Activated B cell treated with CpG ODN at 0.5 μM for 24 hours (primary cell): ENCODE data around the gene COBL. TPM values are rescaled to one million over a fixed set of nuclear protein-coding genes. Genes with fewer than 3 reads are reported as not detected.

ENCODE experiments used
- ATAC-seq: fragments of 200-7000 bp; cut with Tn5 transposase; one replicate; pipeline ENCODE4 v1.10.0; 2021; ENCODE audit warnings: low read depth, mild to moderate bottlenecking, moderate library complexity
- CTCF ChIA-PET: fragments of 350-600 bp; sonication (Branson Sonifier 250); formaldehyde crosslinking; loops from one replicate; lab custom pipeline; 2021; ENCODE audit warnings: antibody characterized with exemption; lab: Charles Lee
- POLR2A ChIA-PET: fragments of 350-600 bp; sonication (Branson Sonifier 250); formaldehyde crosslinking; loops from one replicate; lab custom pipeline; 2021; ENCODE audit warnings: antibody characterized with exemption; lab: Charles Lee
- DNase-seq: peaks from one replicate; pipeline ENCODE4 v3.0.0; 2022
- H3K27ac Mint-ChIP-seq: one replicate; pipeline ENCODE4 v1.8.0; 2020; ENCODE audit warnings: mixed read lengths
- H3K27me3 Mint-ChIP-seq: one replicate; pipeline ENCODE4 v1.8.0; 2021; ENCODE audit warnings: mixed read lengths
- H3K36me3 Mint-ChIP-seq: one replicate; pipeline ENCODE4 v1.8.0; 2021; ENCODE audit warnings: low read depth, mixed read lengths
- H3K4me1 Mint-ChIP-seq: one replicate; pipeline ENCODE4 v1.8.0; 2021; ENCODE audit warnings: mixed read lengths
- H3K4me3 Mint-ChIP-seq: one replicate; pipeline ENCODE4 v1.8.0; 2020; ENCODE audit warnings: mild to moderate bottlenecking, mixed read lengths
- H3K9me3 Mint-ChIP-seq: one replicate; pipeline ENCODE4 v1.8.0; 2020; ENCODE audit warnings: mixed read lengths
- intact Hi-C: fragments of 100-400 bp; cut with micrococcal nuclease; formaldehyde crosslinking; loops from one replicate; pipeline ENCODE4 v1.15.1; 2024
- total RNA-seq: library from RNA; stranded (reverse); gene quantifications from 2 replicates; pipeline ENCODE4 v1.2.3, GENCODE V29; 2022
- TF ChIP-seq, protein P1 (sequence below): fragments of 200-600 bp; IDR thresholded peaks from one replicate; pipeline ENCODE4 v1.8.0; 2022; ENCODE audit warnings: antibody characterized with exemption, mild to moderate bottlenecking

The COBL gene
- total RNA-seq, 1 donor from 2014 or later = not detected

DNA sequence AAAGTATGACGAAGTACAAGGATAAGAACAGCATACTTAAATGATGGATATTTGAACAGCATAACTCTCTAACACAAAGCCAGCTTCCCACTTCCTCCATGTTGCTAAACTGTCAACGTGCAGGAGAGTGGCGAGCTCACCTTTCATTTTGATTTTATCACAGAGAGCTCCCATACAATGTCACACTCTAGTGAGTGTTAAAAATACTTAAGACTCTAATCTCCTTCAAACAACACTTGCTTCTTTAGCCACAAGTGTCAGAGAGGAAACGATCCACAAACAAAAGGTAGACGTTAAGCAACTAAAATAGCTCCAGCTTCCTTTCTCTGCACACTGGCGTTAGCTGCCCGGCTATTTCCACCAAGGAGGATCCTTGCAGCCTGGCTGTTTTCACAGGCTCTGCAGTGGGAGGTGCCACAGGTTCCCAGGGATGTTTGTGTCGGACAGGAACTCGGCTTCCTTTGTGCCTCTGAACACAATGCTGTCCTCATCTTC, 194.6 kb downstream of the COBL start:
- intact Hi-C loops = no loop called here
- POLR2A ChIA-PET = no interaction called here
- Mint-ChIP-seq H3K27me3 (peaks cover 9% of the 10 kb centered on the region), H3K4me3 (peak overlapping the region; percentile 33), H3K4me1 (peaks cover 6% of the 10 kb centered on the region), H3K9me3 (no peaks in the 10 kb centered on the region), H3K27ac (no peak overlapping the region), H3K36me3 (no peaks in the 10 kb centered on the region)
- DNase-seq (no peak), ATAC-seq (no peak)
- CTCF ChIA-PET = no interaction called here
- TF ChIP-seq, protein P1, sequence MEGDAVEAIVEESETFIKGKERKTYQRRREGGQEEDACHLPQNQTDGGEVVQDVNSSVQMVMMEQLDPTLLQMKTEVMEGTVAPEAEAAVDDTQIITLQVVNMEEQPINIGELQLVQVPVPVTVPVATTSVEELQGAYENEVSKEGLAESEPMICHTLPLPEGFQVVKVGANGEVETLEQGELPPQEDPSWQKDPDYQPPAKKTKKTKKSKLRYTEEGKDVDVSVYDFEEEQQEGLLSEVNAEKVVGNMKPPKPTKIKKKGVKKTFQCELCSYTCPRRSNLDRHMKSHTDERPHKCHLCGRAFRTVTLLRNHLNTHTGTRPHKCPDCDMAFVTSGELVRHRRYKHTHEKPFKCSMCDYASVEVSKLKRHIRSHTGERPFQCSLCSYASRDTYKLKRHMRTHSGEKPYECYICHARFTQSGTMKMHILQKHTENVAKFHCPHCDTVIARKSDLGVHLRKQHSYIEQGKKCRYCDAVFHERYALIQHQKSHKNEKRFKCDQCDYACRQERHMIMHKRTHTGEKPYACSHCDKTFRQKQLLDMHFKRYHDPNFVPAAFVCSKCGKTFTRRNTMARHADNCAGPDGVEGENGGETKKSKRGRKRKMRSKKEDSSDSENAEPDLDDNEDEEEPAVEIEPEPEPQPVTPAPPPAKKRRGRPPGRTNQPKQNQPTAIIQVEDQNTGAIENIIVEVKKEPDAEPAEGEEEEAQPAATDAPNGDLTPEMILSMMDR = no peak

DNA sequence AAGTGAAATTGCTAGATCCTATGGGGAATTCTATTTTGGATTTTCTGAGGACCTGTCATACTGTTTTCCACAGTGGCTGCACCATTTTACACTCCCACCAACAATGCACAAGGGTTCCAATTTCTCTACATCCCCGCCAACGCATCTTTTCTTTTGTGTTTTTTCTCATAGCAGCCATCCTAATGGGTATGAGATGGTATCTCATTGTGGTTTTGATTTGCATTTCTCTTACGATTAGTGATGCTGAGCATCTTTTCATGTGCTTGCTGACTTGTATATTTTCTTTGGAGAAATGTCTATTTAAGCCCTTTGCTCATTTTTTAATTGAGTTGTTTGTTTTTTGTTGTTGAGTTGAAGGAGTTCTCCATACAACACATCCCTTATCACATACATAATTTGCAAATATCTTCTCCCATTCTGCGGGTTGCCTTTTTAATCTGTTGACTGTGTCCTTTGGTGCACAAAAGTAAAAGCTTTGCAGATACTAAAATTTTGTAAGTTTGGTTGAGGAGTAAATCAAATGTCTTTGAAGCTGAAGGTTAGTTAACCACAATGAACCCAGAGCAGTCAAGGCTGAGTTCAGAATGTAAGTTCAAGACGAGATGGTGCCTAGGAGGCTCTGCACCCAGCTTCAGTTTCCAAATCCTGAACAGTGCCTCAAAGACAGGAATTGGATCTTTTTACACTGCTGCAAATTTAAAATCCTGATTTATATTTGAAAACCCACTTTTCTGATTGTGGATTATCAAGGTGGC, 195.4 kb downstream of the COBL start:
- peaks cover 6% of the 10 kb centered on the region for H3K4me1 Mint-ChIP-seq
- H3K4me3 Mint-ChIP-seq = no peak overlapping the region
- intact Hi-C loops = no loop called here
- ATAC-seq (no peak), DNase-seq (no peak)
- ChIA-PET POLR2A (no interaction called here), CTCF (no interaction called here)
- TF ChIP-seq, protein P1 = no peak
- H3K27me3 Mint-ChIP-seq = peaks cover 9% of the 10 kb centered on the region
- H3K9me3 Mint-ChIP-seq = peaks cover under 1% of the 10 kb centered on the region
- no peak overlapping the region for H3K27ac Mint-ChIP-seq
- no peaks in the 10 kb centered on the region for H3K36me3 Mint-ChIP-seq

DNA sequence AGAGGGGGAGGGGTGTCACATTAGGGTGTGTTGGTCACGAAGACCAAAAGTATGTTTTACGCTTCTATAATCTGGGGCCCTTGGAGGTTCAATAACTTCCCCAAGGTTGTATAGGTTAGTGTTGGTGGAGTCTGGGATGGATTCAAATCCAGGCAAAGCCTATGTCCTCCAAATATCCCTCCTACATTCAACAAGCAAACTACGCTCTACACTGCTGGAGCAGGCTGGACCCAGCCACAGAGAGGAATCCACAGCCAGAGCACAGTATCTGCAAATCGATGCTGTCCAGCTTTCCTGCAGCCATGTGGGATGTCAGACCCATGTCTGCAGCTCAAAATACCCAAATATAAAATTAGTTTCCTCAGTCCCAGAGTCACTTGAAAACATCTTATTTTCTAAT, 198.0 kb downstream of the COBL start:
- TF ChIP-seq, protein P1 = no peak
- Mint-ChIP-seq H3K27ac (no peak overlapping the region), H3K36me3 (no peaks in the 10 kb centered on the region), H3K27me3 (peaks cover 9% of the 10 kb centered on the region), H3K9me3 (peaks cover 8% of the 10 kb centered on the region), H3K4me3 (no peak overlapping the region), H3K4me1 (peaks cover 6% of the 10 kb centered on the region)
- DNase-seq (no peak), ATAC-seq (no peak)
- intact Hi-C loops = no loop called here
- ChIA-PET CTCF (no interaction called here), POLR2A (no interaction called here)

DNA sequence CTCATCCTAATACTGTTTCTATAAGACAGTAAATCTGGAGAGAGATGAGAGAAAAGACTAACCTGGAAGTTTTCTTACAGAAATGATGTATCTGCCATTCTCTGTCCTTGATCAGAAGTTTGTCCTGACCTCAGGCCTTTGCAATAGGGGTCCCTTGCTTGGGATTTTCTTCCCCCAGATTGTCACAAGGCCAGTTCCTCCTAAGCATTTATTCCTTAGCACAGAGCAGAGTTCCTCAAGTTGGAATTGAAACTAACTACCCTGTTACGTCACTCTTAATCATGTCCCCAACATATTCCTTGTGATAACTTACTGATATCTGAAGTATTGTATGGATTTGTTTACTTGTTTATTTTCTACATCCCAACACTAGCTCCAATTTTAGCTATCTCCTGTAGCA, 202.1 kb downstream of the COBL start:
- no peak overlapping the region for H3K27ac Mint-ChIP-seq
- no peak for ATAC-seq

DNA sequence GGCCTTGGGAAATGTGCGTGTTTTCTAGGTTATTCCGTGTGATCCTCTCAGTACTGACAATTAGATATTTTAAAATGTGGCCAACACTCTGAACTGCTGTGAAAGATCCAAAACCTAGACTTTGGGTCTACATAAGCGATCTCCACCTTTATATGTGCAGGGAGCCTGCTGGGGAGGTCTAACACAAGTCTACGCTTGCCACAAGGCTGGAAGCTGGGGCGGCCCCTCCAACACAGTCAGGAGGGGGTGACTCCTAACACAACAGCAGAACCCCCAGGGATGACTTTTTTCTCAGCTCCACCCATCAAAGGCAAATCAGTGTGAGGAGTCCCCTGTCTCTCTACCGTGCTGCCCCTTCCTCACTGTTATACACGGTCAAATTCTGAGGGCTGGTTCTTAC, 202.6 kb downstream of the COBL start:
- H3K4me3 Mint-ChIP-seq = no peak overlapping the region
- DNase-seq (no peak), ATAC-seq (no peak)
- H3K4me1 Mint-ChIP-seq = no peaks in the 10 kb centered on the region
- ChIA-PET CTCF (no interaction called here), POLR2A (no interaction called here)
- intact Hi-C loops = no loop called here
- no peak overlapping the region for H3K27ac Mint-ChIP-seq
- no peaks in the 10 kb centered on the region for H3K27me3 Mint-ChIP-seq
- TF ChIP-seq, protein P1 = no peak
- no peaks in the 10 kb centered on the region for H3K36me3 Mint-ChIP-seq
- peaks cover 11% of the 10 kb centered on the region for H3K9me3 Mint-ChIP-seq

More for the DNA sequence above, 202.1 kb downstream of the COBL start:
- no peak for DNase-seq
- no peaks in the 10 kb centered on the region for H3K27me3 Mint-ChIP-seq
- POLR2A ChIA-PET = no interaction called here
- H3K4me1 Mint-ChIP-seq = no peaks in the 10 kb centered on the region
- CTCF ChIA-PET = no interaction called here
- no peak overlapping the region for H3K4me3 Mint-ChIP-seq
- peaks cover 11% of the 10 kb centered on the region for H3K9me3 Mint-ChIP-seq
- H3K36me3 Mint-ChIP-seq = no peaks in the 10 kb centered on the region
- TF ChIP-seq, protein P1 = no peak
- intact Hi-C loops = no loop called here
